Head of caudate nucleus (tissue), 42 donors: ENCODE measurements around the gene ADAT1.

Experiments
- DNase-seq, 42 donors: peaks; one replicate each; pipeline versions ENCODE4 v3.0.0 to v3.0.0-alpha.2; 2020 to 2021; ENCODE audit warnings: mixed read lengths in 7 of 42
- intact Hi-C: fragments of 100-400 bp; cut with DNase I; formaldehyde crosslinking; loops from one replicate; pipeline ENCODE4 v1.15.0; 2022

ADAT1 gene, protein sequence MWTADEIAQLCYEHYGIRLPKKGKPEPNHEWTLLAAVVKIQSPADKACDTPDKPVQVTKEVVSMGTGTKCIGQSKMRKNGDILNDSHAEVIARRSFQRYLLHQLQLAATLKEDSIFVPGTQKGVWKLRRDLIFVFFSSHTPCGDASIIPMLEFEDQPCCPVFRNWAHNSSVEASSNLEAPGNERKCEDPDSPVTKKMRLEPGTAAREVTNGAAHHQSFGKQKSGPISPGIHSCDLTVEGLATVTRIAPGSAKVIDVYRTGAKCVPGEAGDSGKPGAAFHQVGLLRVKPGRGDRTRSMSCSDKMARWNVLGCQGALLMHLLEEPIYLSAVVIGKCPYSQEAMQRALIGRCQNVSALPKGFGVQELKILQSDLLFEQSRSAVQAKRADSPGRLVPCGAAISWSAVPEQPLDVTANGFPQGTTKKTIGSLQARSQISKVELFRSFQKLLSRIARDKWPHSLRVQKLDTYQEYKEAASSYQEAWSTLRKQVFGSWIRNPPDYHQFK

DNA sequence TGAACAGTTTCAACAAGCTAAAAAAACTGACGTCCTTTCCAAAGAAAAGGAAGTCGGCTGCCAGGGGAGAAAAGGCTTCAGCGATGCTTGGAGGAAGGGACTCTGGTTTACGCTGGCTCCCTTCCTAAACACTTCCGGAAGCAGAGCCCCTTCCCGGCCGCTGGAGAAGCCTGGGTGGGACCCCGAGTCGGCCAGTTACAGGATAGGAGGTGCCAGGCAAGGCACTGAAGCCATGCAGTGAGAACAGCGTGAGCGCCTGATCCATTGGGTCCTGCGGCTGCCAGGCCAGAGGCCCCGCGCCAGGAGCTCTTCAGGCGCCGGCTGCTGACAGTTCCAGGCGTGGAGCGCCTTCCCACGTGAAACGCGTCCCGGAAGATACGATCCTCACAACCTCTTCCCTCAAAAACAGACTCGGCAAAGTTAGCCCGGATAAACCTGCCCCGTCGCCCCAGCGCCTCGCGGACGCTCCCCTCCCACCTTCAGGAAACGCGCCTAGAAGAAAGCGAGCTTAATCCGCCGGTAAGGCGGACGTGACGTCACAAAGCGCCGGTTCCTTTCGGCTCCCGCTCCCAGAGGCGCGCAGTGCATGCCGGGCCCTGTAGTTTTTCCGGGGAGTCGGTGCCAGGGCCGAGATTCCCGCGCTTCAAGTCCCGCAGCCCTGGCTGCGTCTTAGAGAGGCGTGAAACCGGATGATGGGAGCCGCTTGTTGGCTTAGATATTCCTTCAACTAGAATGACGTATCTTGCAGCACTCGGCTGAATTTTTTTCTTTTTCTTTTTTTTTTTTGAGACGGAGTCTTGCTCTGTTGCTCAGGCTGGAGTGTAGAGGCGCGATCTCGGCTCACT is at the start of gene ADAT1:
Gene ADAT1, minus strand, starts transcription at position 521 of the 845 bp plus-strand sequence. CDS start 2,482 bp downstream, outside the sequence.
- peak; percentile 95 to 100 (median 99) for DNase-seq
- intact Hi-C loops = loop anchor here (2.0 to 10.0 kb wide), 4 partner anchors 56 to 188 kb away; partner anchors contain the start of genes CFDP1, GABARAPL2 and TMEM170A

DNA sequence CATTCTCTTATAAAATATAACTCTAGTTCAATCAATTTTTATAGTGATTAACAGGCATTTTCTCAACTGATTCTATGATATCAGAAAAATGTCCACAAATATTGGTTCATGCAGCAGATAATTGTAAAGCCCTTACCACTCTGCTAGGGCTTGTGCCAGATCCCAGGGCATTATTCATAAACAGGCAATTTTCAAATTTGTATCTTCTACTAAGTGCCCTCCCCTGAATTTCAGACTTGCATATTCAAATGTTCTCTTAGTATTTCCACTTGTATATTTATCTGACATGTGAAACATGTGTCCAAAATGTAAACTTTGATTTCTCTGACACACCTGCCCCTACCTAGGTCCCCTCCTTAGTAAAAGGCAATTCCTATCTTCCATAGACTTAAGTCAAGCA is 44.4 kb upstream of the ADAT1 start:
- peak in 1 of 42 donors; percentile 20 for DNase-seq
- intact Hi-C loops = no loop called here

DNA sequence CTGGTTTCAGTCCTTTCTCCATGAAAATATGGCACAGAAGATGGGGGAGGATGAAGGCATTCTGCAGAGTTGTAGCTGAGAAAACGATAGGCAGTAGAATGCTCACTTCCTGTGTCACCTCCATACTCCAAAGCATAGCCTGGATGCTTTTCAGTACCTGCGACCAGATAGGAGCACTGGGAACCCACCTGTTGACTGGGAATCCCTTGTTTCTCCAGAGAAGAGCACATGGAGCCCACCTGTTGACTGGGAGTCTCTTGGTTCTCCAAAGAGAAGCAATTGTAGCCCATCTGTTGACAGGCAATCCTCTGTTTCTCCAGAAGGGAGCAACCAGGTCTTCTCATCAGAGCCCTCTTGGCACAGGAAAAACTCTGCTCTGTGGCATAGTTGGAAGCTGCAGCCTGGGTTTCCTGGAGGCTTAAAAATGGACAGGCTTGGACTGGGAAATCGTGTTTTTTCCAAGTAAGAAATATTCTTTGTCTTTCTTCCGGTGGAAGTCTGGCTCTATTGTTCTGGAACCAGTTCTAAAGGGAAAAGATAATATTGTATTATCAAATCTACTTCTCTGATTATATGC is 37.7 kb upstream of the ADAT1 start:
- DNase-seq = peak in 8 of 42 donors; percentile 17 to 46 (median 22)
- intact Hi-C loops = no loop called here

DNA sequence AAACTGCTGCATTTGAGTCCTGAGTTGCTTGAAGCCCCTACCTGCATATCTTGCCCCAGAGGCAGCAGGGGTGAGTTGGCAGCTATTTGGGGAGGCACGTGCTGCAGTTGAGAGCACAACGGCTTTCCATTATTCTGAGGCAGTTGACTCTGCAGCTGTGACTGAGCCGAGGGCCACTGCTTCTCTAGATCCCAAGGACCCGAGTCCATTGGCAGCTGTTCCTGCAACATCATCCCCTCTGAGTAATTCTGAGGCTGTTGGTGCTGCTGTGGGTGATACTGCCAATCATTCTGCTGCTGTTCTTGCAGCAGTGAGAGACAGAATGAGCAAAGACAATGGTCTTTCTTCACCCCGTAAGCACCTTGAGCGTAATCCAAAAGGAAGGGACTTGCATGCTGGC is 37.2 kb upstream of the ADAT1 start:
- intact Hi-C loops = no loop called here
- peak in 40 of 42 donors; percentile 10 to 81 (median 61) for DNase-seq

DNA sequence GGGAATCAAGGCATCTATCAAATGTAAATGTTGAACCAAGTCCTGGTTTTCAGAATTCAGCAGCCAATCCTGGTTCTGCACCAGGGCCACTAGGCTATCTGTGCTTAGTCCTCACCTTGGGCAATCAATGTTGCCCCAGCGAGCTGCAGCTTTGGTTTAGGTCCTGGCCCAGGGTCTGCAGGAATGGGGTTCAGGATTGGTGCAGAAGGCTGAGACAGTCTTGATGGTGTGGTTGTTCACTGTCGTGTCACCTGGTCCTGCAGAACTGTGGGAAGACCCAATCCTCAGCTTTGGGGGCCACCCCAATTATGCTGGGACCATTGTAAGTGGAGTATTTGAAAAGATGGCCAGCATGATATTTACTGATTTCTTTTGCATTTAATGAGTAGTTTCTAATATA is 35.1 kb upstream of the ADAT1 start:
- intact Hi-C loops = no loop called here
- no peak for DNase-seq

DNA sequence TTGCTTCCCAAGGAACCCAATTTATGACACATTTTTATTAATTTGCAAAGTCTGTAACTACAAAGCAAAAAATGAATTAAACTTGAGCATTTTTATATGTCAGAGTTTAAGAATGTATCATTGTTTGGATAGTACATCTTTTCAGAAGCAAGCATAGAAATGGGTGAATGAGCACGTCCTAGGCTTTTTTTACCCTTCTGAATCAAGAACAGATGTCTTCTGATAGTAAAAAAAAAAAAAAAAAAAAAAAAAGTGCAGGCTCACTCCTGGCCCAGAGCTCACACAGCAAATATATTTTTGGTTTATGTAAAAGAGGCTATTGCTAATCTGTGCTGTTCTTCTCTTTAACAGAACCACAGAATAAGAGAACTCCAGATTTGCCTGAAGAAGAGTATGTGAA is 30.8 kb upstream of the ADAT1 start:
- DNase-seq = no peak
- intact Hi-C loops = no loop called here

DNA sequence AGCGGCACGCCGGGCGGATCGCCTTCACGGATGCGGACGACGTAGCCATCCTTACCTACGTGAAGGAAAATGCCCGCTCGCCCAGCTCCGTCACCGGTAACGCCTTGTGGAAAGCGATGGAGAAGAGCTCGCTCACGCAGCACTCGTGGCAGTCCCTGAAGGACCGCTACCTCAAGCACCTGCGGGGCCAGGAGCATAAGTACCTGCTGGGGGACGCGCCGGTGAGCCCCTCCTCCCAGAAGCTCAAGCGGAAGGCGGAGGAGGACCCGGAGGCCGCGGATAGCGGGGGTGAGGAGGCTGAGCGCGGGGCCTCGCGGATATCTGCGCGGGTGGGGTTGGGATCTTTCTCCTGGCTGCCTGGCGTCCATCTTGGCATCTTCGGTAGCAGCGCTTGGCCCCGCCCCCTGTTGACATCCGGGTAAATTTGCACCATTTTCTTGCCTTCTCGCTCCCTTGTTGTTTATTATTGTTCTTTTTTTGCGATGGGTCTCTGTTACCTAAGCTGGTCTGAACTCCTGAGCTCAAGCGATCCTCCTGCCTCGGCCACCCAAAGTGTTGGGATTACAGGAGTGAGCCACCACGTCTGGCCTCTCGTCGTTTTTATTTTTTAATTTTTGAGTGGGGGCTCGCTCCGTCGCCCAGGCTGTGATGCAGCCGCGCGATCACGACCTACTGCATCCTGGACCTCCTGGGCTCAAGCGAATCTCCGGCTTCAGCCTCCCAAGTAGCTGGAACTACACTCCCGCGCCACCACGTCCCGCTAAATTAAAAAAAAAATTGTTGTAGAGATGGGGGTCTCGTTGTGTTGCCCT is 25.4 kb upstream of the ADAT1 start:
- intact Hi-C loops = no loop called here
- DNase-seq = peak; percentile 79 to 96 (median 89)

DNA sequence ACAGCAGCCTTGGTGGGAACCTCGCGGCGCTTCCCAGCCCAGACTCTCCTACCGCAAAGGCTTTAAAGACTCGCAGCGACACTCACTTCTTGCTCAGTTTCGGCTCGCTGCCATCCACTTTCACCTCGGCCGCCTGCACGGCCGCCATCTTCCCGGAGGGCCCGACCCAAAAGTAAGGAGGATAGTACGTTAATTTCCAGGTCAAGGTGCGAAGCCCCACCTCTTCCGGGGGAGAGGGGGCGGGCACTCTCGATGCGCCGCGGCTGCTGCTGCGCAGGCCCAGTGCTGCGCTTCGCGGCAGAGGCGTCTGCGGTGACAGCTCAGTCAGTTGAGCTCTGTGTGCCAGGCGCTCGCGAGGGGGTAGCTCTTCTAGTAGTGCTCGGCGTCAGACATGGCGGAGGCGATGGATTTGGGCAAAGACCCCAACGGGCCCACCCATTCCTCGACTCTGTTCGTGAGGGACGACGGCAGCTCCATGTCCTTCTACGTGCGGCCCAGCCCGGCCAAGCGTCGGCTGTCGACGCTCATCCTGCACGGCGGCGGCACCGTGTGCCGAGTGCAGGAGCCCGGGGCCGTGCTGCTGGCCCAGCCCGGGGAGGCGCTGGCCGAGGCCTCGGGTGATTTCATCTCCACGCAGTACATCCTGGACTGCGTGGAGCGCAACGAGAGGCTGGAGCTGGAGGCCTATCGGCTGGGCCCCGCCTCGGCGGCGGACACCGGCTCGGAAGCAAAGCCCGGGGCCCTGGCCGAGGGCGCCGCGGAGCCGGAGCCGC is 24.6 kb upstream of the ADAT1 start, which contains the start of the genes KARS1 and TERF2IP:
Gene KARS1, minus strand, starts transcription at position 174 of the 773 bp plus-strand sequence. Its CDS starts 26 bp downstream, at position 148.
Gene TERF2IP, plus strand, starts transcription at position 282 of the 773 bp plus-strand sequence. Its CDS starts 110 bp downstream, at position 392.
- peak; percentile 87 to 98 (median 95) for DNase-seq
- intact Hi-C loops = no loop called here

DNA sequence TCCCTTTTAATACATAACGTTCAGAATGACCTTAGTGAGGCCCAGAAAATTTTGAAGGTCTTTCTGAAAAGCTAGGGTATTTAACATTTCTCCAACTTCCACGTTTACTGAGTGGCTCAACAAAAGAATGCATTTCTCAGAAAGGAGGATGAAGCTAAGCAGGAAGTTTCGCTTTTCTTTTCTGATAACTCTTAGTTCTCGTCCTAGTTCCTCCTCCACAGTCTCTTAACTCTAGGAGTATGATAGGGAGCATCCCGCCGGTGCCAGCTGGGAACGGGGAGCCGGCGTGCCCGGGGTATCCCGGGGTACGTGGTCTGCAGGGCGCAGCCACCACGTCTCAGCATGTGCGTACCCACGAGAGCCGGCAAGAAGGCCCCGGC is 24.0 kb upstream of the ADAT1 start:
- intact Hi-C loops = no loop called here
- no peak for DNase-seq

DNA sequence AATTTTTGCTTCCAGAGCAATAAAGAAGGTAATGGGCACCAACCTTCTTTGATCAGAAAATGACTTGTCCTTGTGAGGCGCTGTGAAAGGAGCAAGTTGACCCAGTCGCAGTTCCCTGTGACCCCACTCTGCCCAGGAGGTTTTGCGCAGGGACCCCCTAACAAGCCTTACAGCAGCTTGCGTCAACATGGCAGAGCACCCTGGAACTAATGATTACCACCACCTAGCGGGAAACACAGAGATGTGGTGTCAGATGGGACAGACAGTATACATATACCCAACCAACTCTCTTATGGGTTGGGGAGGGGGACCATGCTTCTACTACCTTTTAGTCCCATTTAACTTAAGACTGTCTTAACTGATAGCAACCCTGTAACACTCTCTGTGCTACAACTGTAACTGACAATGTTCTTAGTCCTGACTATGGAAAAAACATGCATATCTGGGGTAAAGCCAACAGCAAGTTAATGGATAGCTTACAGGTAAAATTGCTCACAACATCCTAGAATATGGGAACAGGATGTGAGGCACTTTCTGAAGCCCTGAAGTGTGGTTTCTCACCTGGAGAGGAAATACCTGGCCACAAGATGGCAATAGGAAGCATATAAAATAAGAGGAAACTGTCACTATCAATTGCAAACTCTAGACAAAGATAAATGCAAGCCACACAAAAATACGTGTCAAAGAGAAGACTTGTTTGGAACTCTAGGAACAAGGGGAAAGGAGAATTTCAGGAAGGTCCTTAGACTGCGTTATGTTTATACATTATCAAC is 21.3 kb upstream of the ADAT1 start:
- no peak for DNase-seq
- intact Hi-C loops = no loop called here

DNA sequence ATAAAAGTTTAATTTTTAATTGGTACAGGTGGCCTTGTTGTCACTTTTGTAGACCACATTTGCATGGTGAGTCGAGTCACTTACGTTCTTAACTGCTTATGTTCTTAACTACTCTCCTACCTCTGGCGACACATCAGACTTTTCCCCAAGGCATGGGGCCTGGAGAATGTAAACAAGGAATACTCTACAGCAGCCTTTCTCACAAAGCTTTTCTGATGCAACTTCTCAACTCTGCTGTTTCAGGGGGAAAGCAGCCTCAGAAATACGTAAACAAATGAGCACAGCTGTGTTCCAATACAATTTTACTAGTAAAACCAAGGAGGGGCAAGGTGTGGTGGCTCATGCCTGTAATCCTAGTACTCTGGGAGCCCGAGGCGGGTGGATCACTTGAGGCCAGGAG is 17.5 kb upstream of the ADAT1 start:
- no peak for DNase-seq
- intact Hi-C loops = no loop called here

DNA sequence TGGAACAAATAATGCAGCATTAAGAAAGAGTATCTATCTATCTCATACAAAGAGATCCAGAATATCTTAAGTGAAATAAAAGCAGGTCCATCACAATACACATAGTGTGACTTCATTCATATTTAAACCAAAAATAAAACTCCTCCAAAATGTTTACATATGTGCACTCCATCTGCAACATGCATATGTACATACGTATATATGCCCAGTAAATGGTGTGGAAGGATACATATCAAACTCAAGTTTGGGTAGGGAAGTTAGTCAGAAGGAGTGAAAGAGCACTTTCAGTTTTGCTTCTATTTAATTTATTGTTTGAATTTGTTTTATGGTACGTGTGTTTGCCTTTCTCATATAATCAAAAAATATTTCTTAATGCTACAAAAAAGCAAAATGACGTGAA is 12.0 kb upstream of the ADAT1 start:
- intact Hi-C loops = no loop called here
- no peak for DNase-seq

DNA sequence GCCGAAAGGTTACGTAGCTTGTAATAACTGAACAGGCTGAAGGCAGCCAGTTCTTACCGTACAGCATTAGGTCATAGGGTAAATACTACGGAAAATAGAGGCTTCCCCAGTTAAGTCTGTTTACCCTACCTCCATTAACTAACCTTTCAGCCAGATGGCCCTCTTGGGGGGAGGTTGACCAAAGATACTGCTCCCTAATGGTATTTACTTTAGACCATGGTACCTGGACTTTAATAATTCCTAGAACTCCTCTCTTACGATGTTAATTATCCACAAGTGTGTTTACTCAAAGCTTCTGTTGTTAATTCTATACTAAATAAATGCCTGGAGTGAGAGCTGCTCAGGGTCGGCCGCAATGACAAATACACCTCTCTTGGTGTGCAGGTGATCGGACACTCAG is 9.8 kb upstream of the ADAT1 start:
- intact Hi-C loops = no loop called here

DNA sequence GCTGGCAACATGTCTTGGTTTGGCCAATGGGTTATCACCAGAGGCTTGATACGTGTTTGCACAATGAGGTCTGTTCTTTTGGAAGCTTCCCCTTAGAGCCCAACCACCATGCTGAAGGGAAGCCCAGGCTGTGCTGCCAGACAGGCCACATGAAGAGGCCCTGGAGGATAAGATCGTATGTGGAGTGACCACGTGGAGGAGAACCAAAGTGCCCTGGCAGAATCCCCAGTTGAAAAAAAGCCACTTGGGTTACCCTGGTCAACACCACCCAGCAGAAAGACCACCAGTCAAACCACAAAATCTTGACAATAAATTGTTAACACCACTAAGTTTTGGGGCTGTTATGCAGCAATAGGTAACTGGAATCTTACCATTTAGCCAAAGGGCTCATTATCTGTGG is 7.0 kb upstream of the ADAT1 start:
- intact Hi-C loops = no loop called here
- DNase-seq = no peak

More for the DNA sequence above, 9.8 kb upstream of the ADAT1 start:
- DNase-seq = no peak

DNA sequence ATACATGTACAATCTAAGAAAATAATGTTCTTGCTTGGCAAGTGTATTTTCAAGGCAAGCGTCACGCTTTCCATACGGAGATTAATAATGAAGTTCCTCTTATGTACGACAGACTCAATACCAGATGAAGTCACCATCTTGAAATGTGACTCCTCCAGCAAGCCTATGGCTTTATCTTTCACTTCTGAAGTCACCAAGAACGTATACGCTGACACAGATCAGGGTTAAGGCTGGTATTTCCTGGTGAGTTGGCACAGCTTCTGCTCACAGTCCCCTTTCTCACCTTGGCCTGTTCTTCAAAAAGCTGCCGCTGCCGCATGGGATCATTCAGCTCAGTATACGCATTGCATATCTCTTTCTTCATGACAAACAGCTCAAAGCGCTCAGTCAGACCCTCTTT is 6.1 kb upstream of the ADAT1 start:
- intact Hi-C loops = loop anchor here (10.0 kb wide), 2 partner anchors 164 to 194 kb away; partner anchors contain the start of genes CFDP1 and TMEM170A
- no peak for DNase-seq

DNA sequence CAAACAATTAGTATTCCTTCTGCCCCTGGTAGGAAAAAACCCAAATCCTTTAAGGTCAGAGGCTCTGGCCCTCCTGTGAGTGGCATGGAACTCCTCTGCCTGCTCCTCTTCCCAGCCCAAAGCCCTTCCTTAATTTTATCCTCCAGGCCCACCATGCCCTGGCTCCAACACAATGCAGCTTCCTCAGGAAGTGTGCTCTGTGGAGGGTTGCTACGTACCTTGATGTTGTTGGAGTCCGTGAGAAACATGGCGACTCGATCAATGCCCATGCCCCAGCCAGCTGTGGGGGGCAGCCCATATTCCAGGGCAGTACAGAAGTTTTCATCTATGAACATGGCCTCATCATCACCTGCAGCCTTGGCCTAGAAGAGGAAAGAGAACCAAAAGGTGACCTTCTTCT is 5.3 kb upstream of the ADAT1 start:
- intact Hi-C loops = loop anchor here (10.0 kb wide), 2 partner anchors 164 to 194 kb away; partner anchors contain the start of genes CFDP1 and TMEM170A
- DNase-seq = no peak

DNA sequence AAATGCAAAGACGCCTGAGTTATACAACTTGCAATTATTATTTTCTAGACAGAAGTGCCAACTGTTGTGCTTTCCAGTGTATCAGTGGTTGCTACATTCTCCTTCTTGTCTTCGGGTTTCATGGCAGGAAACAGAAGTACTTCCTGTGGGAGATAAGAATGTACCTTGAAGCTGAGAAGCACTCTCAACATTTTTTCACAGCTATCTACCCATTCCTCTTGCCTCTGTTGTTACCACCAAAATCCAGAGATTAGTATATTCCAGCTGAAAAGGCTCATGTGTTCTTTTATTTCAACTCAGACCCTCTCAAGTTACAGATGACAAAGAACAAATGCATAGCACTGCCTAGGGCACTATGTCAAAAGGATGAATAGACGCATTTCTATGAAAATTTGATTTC is 4.8 kb upstream of the ADAT1 start:
- no peak for DNase-seq
- intact Hi-C loops = loop anchor here (10.0 kb wide), 2 partner anchors 163 to 193 kb away; partner anchors contain the start of genes CFDP1 and TMEM170A
